ENCODE measurements around the gene AKT2. TPM values are rescaled to one million over a fixed set of nuclear protein-coding genes. Genes with fewer than 3 reads are reported as not detected.

AKT2 gene
- total RNA-seq, 3 donors from 2014 or later (not counting 1 experiment from before 2014, with no cell fraction given) = 234 to 292 (median 261) TPM

DNA sequence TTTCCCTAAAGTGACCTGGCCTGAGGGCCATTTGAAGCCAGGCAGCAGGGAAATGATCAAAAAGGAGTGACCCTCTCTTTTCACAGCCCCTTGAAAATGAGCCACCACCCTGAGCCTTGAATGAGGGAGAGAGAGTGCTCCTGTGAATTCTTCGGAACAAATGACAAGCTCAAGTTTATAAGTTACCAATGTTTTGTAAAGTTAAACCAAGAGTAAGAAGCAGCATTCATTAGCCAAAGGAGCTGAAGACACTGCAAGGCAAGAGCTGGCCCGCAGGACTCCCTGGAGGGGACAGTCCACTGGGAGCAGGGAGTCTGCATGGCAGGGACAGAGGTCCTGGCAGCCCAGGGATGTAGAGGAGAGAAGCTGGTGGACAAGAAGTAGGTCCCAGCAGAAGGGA, 42.0 kb downstream of the AKT2 start:
- no peak for ATAC-seq
- H3K9me3 Mint-ChIP-seq = no peaks in the 10 kb centered on the region
- H3K27me3 Mint-ChIP-seq (ENCODE audit: low read depth in 2 of 2) = no peaks in the 10 kb centered on the region
- H3K4me3 ChIP-seq (ENCODE audit: low read length) = no peak overlapping the region
- no peak for DNase-seq
- H3K27me3 ChIP-seq (ENCODE audit: control insufficient read depth, insufficient read depth, low read length) = no peaks in the 10 kb centered on the region
- peaks cover 36% of the 10 kb centered on the region for H3K36me3 ChIP-seq (ENCODE audit: control insufficient read depth, insufficient read depth, low read length)
- H3K27ac Mint-ChIP-seq = no peak overlapping the region
- WGBS (ENCODE audit: insufficient coverage) = 100% methylated on average over 2 of the region's 2 CpGs
- TF ChIP-seq, protein P1, sequence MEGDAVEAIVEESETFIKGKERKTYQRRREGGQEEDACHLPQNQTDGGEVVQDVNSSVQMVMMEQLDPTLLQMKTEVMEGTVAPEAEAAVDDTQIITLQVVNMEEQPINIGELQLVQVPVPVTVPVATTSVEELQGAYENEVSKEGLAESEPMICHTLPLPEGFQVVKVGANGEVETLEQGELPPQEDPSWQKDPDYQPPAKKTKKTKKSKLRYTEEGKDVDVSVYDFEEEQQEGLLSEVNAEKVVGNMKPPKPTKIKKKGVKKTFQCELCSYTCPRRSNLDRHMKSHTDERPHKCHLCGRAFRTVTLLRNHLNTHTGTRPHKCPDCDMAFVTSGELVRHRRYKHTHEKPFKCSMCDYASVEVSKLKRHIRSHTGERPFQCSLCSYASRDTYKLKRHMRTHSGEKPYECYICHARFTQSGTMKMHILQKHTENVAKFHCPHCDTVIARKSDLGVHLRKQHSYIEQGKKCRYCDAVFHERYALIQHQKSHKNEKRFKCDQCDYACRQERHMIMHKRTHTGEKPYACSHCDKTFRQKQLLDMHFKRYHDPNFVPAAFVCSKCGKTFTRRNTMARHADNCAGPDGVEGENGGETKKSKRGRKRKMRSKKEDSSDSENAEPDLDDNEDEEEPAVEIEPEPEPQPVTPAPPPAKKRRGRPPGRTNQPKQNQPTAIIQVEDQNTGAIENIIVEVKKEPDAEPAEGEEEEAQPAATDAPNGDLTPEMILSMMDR (IDR thresholded peaks at IDR 0.05) = no peak
- H3K27ac ChIP-seq (ENCODE audit: low read length) = no peak overlapping the region
- intact Hi-C loops (cut with micrococcal nuclease) = no loop called here
- no peaks in the 10 kb centered on the region for H3K36me3 Mint-ChIP-seq
- H3K4me1 ChIP-seq (ENCODE audit: control insufficient read depth, insufficient read depth, low read length) = no peaks in the 10 kb centered on the region
- peaks cover 14 to 32% of the 10 kb centered on the region in 2 donors for H3K4me1 Mint-ChIP-seq
- no peaks in the 10 kb centered on the region for H3K9me3 ChIP-seq (ENCODE audit: control insufficient read depth, insufficient read depth, low read length)
- H3K4me3 Mint-ChIP-seq = no peak overlapping the region

DNA sequence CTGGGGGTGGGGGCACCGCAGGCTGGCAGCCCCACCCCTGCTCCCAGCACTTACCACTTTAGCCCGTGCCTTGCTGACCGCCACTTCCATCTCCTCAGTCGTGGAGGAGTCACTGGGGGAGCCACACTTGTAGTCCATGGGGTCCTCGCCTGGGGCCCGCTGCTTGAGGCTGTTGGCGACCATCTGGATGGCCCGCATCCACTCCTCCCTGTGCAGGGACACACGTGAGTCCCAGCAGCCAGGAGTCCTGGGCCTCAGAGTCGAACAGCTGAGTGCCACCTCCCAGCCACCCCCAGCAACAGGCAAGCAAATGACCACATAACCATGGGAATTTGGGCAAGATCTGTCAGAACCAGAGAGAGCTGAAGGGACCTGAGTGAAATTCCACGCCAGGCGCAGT, 42.7 kb downstream of the AKT2 start:
- no peak overlapping the region for H3K4me3 Mint-ChIP-seq
- intact Hi-C loops (cut with micrococcal nuclease) = no loop called here
- DNase-seq (no peak), ATAC-seq (no peak)
- 96% methylated on average over 12 of the region's 12 CpGs for WGBS (ENCODE audit: insufficient coverage)
- no peak overlapping the region for H3K27ac Mint-ChIP-seq
- H3K36me3 ChIP-seq (ENCODE audit: control insufficient read depth, insufficient read depth, low read length) = peaks cover 43% of the 10 kb centered on the region
- H3K4me1 Mint-ChIP-seq = peaks cover 14 to 30% of the 10 kb centered on the region in 2 donors
- H3K36me3 Mint-ChIP-seq = no peaks in the 10 kb centered on the region
- no peak overlapping the region for H3K27ac ChIP-seq (ENCODE audit: low read length)
- H3K9me3 ChIP-seq (ENCODE audit: control insufficient read depth, insufficient read depth, low read length) = no peaks in the 10 kb centered on the region
- no peaks in the 10 kb centered on the region for H3K27me3 ChIP-seq (ENCODE audit: control insufficient read depth, insufficient read depth, low read length)
- TF ChIP-seq, protein P1 (IDR thresholded peaks at IDR 0.05) = no peak
- H3K9me3 Mint-ChIP-seq = no peaks in the 10 kb centered on the region
- H3K4me3 ChIP-seq (ENCODE audit: low read length) = no peak overlapping the region
- no peaks in the 10 kb centered on the region for H3K4me1 ChIP-seq (ENCODE audit: control insufficient read depth, insufficient read depth, low read length)
- no peaks in the 10 kb centered on the region for H3K27me3 Mint-ChIP-seq (ENCODE audit: low read depth in 2 of 2)

DNA sequence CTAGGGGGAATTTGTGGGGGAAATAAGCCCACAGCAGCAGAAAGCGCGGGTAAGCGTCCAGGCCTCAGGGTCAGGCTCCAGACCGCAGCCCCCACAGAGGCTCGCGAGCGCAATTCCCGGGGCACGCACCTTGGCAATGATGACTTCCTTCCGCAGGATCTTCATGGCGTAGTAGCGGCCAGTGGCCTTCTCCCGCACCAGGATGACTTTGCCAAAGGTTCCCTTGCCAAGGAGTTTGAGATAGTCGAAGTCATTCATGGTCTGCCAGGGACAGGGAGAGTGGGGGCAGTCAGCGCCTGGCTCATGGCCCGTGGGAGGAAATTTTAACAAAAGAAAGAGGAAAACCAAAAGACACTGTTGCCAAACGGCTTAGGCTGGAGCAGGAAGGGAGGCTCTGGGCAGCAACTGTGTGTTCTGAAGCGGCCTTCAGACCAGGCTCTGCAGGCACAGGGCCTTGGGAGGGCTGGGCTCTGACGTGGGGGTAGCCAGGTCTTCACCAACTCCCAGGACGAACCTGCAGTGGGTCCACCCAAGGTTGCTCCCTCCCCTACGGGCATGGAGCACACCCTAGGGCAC, 43.2 kb downstream of the AKT2 start:
- no peaks in the 10 kb centered on the region for H3K27me3 ChIP-seq (ENCODE audit: control insufficient read depth, insufficient read depth, low read length)
- no peak overlapping the region for H3K4me3 Mint-ChIP-seq
- intact Hi-C loops (cut with micrococcal nuclease) = no loop called here
- no peak overlapping the region for H3K27ac ChIP-seq (ENCODE audit: low read length)
- H3K9me3 Mint-ChIP-seq = no peaks in the 10 kb centered on the region
- H3K4me1 Mint-ChIP-seq = peaks cover 14 to 32% of the 10 kb centered on the region in 2 donors
- DNase-seq (no peak), ATAC-seq (no peak)
- H3K36me3 Mint-ChIP-seq = no peaks in the 10 kb centered on the region
- no peaks in the 10 kb centered on the region for H3K9me3 ChIP-seq (ENCODE audit: control insufficient read depth, insufficient read depth, low read length)
- H3K4me1 ChIP-seq (ENCODE audit: control insufficient read depth, insufficient read depth, low read length) = no peaks in the 10 kb centered on the region
- H3K27ac Mint-ChIP-seq = peak overlapping the region in 1 of 2 donors; percentile 83
- no peak overlapping the region for H3K4me3 ChIP-seq (ENCODE audit: low read length)
- H3K27me3 Mint-ChIP-seq (ENCODE audit: low read depth in 2 of 2) = no peaks in the 10 kb centered on the region
- TF ChIP-seq, protein P1 (IDR thresholded peaks at IDR 0.05) = no peak
- WGBS (ENCODE audit: insufficient coverage) = 96% methylated on average over 21 of the region's 21 CpGs
- peaks cover 47% of the 10 kb centered on the region for H3K36me3 ChIP-seq (ENCODE audit: control insufficient read depth, insufficient read depth, low read length)
